GM18511 (cell line): ENCODE measurements around the gene TANGO6.
"Not testable (repeated sequence)": the region's sequence is repeated elsewhere in the genome, so short reads cannot be mapped to it uniquely, and the experiment has no call there.

Source experiments
- ATAC-seq: cut with Tn5 transposase; IDR thresholded peaks from one replicate; pipeline ENCODE4 v1.9.1; 2021; ENCODE audit warnings: mild to moderate bottlenecking, moderate library complexity; ENCODE audit not compliant: unreplicated experiment

Gene TANGO6

GRCh38 chr16:68960910-68961309 lies 117.6 kb downstream of the TANGO6 start:
- no peak for ATAC-seq

GRCh38 chr16:68961778-68962402 lies 118.6 kb downstream of the TANGO6 start:
- no peak for ATAC-seq

- ATAC-seq = no peak
Observed at GRCh38 chr16:68969338-68969737, 126.0 kb downstream of the TANGO6 start.

GRCh38 chr16:68972013-68972412 lies 128.7 kb downstream of the TANGO6 start:
- ATAC-seq = no peak

- ATAC-seq = no peak
Observed at GRCh38 chr16:68972720-68973119, 129.4 kb downstream of the TANGO6 start.

- ATAC-seq = no peak
Observed at GRCh38 chr16:68973611-68974120, 130.3 kb downstream of the TANGO6 start.

GRCh38 chr16:68978303-68978954 lies 135.1 kb downstream of the TANGO6 start:
- no peak for ATAC-seq

- ATAC-seq = no peak
Observed at GRCh38 chr16:68980695-68981315, 137.5 kb downstream of the TANGO6 start.

GRCh38 chr16:68981971-68982370 lies 138.6 kb downstream of the TANGO6 start:
- no peak for ATAC-seq

GRCh38 chr16:68984467-68984866 lies 141.1 kb downstream of the TANGO6 start:
- ATAC-seq = no peak

GRCh38 chr16:68985268-68985667 lies 141.9 kb downstream of the TANGO6 start:
- no peak for ATAC-seq

- no peak for ATAC-seq
Observed at GRCh38 chr16:68985855-68986254, 142.5 kb downstream of the TANGO6 start.

GRCh38 chr16:68987734-68988457 lies 144.6 kb downstream of the TANGO6 start:
- ATAC-seq = no peak

GRCh38 chr16:68990172-68990845 lies 147.0 kb downstream of the TANGO6 start:
- not testable (repeated sequence) for ATAC-seq

- ATAC-seq = no peak
Observed at GRCh38 chr16:68991075-68991474, 147.7 kb downstream of the TANGO6 start.

- no peak for ATAC-seq
Observed at GRCh38 chr16:68992521-68992920, 149.2 kb downstream of the TANGO6 start.

- no peak for ATAC-seq
Observed at GRCh38 chr16:68993456-68993855, 150.1 kb downstream of the TANGO6 start.

- ATAC-seq = no peak
Observed at GRCh38 chr16:68993885-68994284, 150.6 kb downstream of the TANGO6 start.

GRCh38 chr16:68994324-68994723 lies 151.0 kb downstream of the TANGO6 start:
- ATAC-seq = no peak

GRCh38 chr16:68995011-68995504 lies 151.7 kb downstream of the TANGO6 start:
- ATAC-seq = no peak

- no peak for ATAC-seq
Observed at GRCh38 chr16:68997564-68997963, 154.2 kb downstream of the TANGO6 start.
